Calu3 (cell line): ENCODE measurements around the gene CYS1. TPM values are rescaled to one million over a fixed set of nuclear protein-coding genes. Genes with fewer than 3 reads are reported as not detected.
A peak's percentile ranks its signal among the peaks of the same experiment; 100 is the strongest.

ENCODE experiments used
- BruUV-seq: library from RNA; stranded (reverse); fragments of 400-500 nt; replicated peaks from 2 replicates; lab custom pipeline; 2021; lab: Mats Ljungman, UMichigan
- CTCF ChIA-PET: fragments of 300-600 bp; sonication (Branson Sonifier 250); formaldehyde crosslinking; loops from one replicate; lab custom pipeline; 2022; ENCODE audit warnings: antibody characterized with exemption; lab: Charles Lee
- DNase-seq: peaks from one replicate; pipeline ENCODE4 v3.0.0; 2022
- H3K27ac Mint-ChIP-seq: one replicate; pipeline ENCODE4 v1.8.0; 2022; ENCODE audit warnings: mixed read lengths; ENCODE audit not compliant: unreplicated experiment
- H3K27me3 Mint-ChIP-seq: one replicate; pipeline ENCODE4 v1.8.0; 2022; ENCODE audit warnings: mixed read lengths; ENCODE audit not compliant: unreplicated experiment
- H3K36me3 Mint-ChIP-seq: one replicate; pipeline ENCODE4 v1.8.0; 2022; ENCODE audit warnings: mild to moderate bottlenecking, moderate library complexity, mixed read lengths; ENCODE audit not compliant: insufficient read depth, unreplicated experiment
- H3K4me1 Mint-ChIP-seq: one replicate; pipeline ENCODE4 v1.8.0; 2022; ENCODE audit warnings: mild to moderate bottlenecking, low read depth, mixed read lengths; ENCODE audit not compliant: unreplicated experiment
- H3K4me3 Mint-ChIP-seq: one replicate; pipeline ENCODE4 v1.8.0; 2022; ENCODE audit warnings: mild to moderate bottlenecking, low read depth, moderate library complexity, mixed read lengths; ENCODE audit not compliant: unreplicated experiment
- H3K9me3 Mint-ChIP-seq: one replicate; pipeline ENCODE4 v1.8.0; 2022; ENCODE audit warnings: low read depth, mixed read lengths; ENCODE audit not compliant: unreplicated experiment
- intact Hi-C: fragments of 100-400 bp; cut with micrococcal nuclease; formaldehyde crosslinking; loops from one replicate; pipeline ENCODE4 v1.10.0; 2022; ENCODE audit not compliant: unreplicated experiment
- total RNA-seq: library from RNA; stranded (reverse); gene quantifications from 2 replicates; pipeline ENCODE4 v1.2.3, GENCODE V29; 2022
- TF ChIP-seq, protein P1 (sequence below): fragments of 200-600 bp; IDR thresholded peaks from one replicate; pipeline ENCODE4 v1.8.0; 2022; ENCODE audit warnings: antibody characterized with exemption; ENCODE audit not compliant: unreplicated experiment

The CYS1 gene
- total RNA-seq, 1 experiment from 2014 or later, result 4.8 TPM

- peak; percentile 54 for DNase-seq
- no TSS peak for BruUV-seq
- Mint-ChIP-seq H3K4me3 (peak overlapping the region; percentile 56), H3K27ac (no peak overlapping the region), H3K9me3 (no peaks in the 10 kb centered on the region), H3K36me3 (peaks cover 19% of the 10 kb centered on the region), H3K4me1 (peaks cover 10% of the 10 kb centered on the region), H3K27me3 (no peaks in the 10 kb centered on the region)
- CTCF ChIA-PET, result interaction anchor here (0.7 to 1.7 kb wide), 3 partner anchors 28 to 258 kb away, joined by 3 to 5 read pairs (median 4); no protein-coding TSS in a partner anchor
- intact Hi-C loops, result no loop called here
- TF ChIP-seq, protein P1, sequence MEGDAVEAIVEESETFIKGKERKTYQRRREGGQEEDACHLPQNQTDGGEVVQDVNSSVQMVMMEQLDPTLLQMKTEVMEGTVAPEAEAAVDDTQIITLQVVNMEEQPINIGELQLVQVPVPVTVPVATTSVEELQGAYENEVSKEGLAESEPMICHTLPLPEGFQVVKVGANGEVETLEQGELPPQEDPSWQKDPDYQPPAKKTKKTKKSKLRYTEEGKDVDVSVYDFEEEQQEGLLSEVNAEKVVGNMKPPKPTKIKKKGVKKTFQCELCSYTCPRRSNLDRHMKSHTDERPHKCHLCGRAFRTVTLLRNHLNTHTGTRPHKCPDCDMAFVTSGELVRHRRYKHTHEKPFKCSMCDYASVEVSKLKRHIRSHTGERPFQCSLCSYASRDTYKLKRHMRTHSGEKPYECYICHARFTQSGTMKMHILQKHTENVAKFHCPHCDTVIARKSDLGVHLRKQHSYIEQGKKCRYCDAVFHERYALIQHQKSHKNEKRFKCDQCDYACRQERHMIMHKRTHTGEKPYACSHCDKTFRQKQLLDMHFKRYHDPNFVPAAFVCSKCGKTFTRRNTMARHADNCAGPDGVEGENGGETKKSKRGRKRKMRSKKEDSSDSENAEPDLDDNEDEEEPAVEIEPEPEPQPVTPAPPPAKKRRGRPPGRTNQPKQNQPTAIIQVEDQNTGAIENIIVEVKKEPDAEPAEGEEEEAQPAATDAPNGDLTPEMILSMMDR, result no peak
These were observed 22.7 kb downstream of the CYS1 start for GRCh38 chr2:10057231-10058107.

- Mint-ChIP-seq H3K27ac (no peak overlapping the region), H3K4me1 (peaks cover 10% of the 10 kb centered on the region), H3K36me3 (peaks cover 17% of the 10 kb centered on the region), H3K27me3 (no peaks in the 10 kb centered on the region), H3K9me3 (no peaks in the 10 kb centered on the region), H3K4me3 (peak overlapping the region; percentile 56)
- no TSS peak for BruUV-seq
- CTCF ChIA-PET, result interaction anchor here (1.3 kb wide), 1 partner anchor 257 kb away, joined by 4 read pairs; no protein-coding TSS in a partner anchor
- TF ChIP-seq, protein P1, result no peak
- DNase-seq, result no peak
- intact Hi-C loops, result no loop called here
These were observed 23.8 kb downstream of the CYS1 start for GRCh38 chr2:10056439-10056838.

GRCh38 chr2:10054976-10055375 lies 25.2 kb downstream of the CYS1 start:
- Mint-ChIP-seq H3K9me3 (no peaks in the 10 kb centered on the region), H3K27ac (no peak overlapping the region), H3K36me3 (peaks cover 14% of the 10 kb centered on the region), H3K4me3 (no peak overlapping the region), H3K27me3 (no peaks in the 10 kb centered on the region), H3K4me1 (peaks cover 10% of the 10 kb centered on the region)
- DNase-seq, result no peak
- BruUV-seq, result no TSS peak
- CTCF ChIA-PET, result no interaction called here
- TF ChIP-seq, protein P1, result no peak
- intact Hi-C loops, result no loop called here

GRCh38 chr2:10054424-10054823 lies 25.8 kb downstream of the CYS1 start:
- CTCF ChIA-PET, result interaction anchor here (0.6 kb wide), 1 partner anchor 11 kb away, joined by 3 read pairs; no protein-coding TSS in a partner anchor
- intact Hi-C loops, result no loop called here
- Mint-ChIP-seq H3K36me3 (peaks cover 14% of the 10 kb centered on the region), H3K27me3 (no peaks in the 10 kb centered on the region), H3K27ac (no peak overlapping the region), H3K4me3 (no peak overlapping the region), H3K4me1 (peaks cover 10% of the 10 kb centered on the region), H3K9me3 (no peaks in the 10 kb centered on the region)
- no TSS peak for BruUV-seq
- TF ChIP-seq, protein P1, result no peak
- no peak for DNase-seq
